HCT116 (cell line): ENCODE data around the gene FOXD4L5.
"Not testable (repeated sequence)": the region's sequence is repeated elsewhere in the genome, so short reads cannot be mapped to it uniquely, and the experiment has no call there.

Experiments
- EZH2phosphoT487 ChIP-seq: fragments of 200-600 bp; IDR thresholded peaks from 2 replicates; pipeline ENCODE4 v1.6.1; 2018; ENCODE audit warnings: antibody characterized with exemption, borderline replicate concordance
- JUND ChIP-seq: IDR thresholded peaks from 2 replicates; pipeline ENCODE4 v1.6.1; 2012
- POLR2A ChIP-seq: IDR thresholded peaks from 2 replicates; pipeline ENCODE4 v1.7.0; 2011; ENCODE audit warnings: borderline replicate concordance; ENCODE audit not compliant: insufficient read depth, insufficient read length; ENCODE audit errors: extremely low read depth
- POLR2AphosphoS5 ChIP-seq: IDR thresholded peaks from 2 replicates; pipeline ENCODE4 v1.6.1; 2011; ENCODE audit warnings: mild to moderate bottlenecking, low read depth, low read length, moderate library complexity
- SRF ChIP-seq: IDR thresholded peaks from 2 replicates; pipeline ENCODE4 v1.6.1; 2012; ENCODE audit warnings: low read depth
- ZNF274 ChIP-seq: fragments of 200-500 bp; sonication (Bioruptor generic); IDR thresholded peaks from 2 replicates; pipeline ENCODE4 v1.6.1; 2014; ENCODE audit warnings: mild to moderate bottlenecking, low read depth, low read length, inconsistent platforms
- TF ChIP-seq, protein P1 (sequence below), 3 experiments: fragments of 200-600 bp in 1 of 3; sonication (generic) in 1 of 3; IDR thresholded peaks in 2 of 3; conservative IDR thresholded peaks in 1 of 3; 2 replicates each; pipeline ENCODE4 v1.5.1; 2012 to 2017; ENCODE audit warnings: low read depth in 2 of 3, low read length in 2 of 3, antibody characterized with exemption in 1 of 3, borderline replicate concordance in 1 of 3, control low read depth in 1 of 3, mild to moderate bottlenecking in 1 of 3, mixed read lengths in 1 of 3, mixed run types in 1 of 3, moderate library complexity in 1 of 3; ENCODE audit not compliant: insufficient read depth in 1 of 3
- TF ChIP-seq, protein P2 (sequence below): IDR thresholded peaks from 2 replicates; pipeline ENCODE4 v1.6.1; 2012

DNA sequence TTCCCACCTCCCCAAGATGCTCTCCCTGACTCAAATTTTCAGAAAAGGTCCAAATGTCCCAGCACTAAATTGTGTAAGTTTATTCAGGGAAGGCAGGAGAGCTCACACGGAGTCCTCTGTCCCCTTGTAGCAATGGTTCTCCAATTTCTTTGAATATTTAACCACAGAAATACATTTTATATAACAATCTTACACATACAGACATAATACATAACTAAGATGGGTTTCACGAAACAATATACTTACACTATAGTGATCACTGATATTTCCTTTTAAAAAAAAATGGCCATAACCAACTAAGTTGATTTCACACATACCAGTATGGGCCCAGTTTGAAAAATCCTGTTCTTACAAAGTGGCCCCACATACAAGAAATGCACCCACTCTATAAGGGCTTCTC lies at the start of gene FOXD4L5:
- not testable (repeated sequence) for TF ChIP-seq EZH2phosphoT487, ZNF274, JUND, POLR2A, POLR2AphosphoS5, SRF
- TF ChIP-seq, protein P1, sequence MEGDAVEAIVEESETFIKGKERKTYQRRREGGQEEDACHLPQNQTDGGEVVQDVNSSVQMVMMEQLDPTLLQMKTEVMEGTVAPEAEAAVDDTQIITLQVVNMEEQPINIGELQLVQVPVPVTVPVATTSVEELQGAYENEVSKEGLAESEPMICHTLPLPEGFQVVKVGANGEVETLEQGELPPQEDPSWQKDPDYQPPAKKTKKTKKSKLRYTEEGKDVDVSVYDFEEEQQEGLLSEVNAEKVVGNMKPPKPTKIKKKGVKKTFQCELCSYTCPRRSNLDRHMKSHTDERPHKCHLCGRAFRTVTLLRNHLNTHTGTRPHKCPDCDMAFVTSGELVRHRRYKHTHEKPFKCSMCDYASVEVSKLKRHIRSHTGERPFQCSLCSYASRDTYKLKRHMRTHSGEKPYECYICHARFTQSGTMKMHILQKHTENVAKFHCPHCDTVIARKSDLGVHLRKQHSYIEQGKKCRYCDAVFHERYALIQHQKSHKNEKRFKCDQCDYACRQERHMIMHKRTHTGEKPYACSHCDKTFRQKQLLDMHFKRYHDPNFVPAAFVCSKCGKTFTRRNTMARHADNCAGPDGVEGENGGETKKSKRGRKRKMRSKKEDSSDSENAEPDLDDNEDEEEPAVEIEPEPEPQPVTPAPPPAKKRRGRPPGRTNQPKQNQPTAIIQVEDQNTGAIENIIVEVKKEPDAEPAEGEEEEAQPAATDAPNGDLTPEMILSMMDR (IDR thresholded peaks at IDR 0.05 in 2 of 3, conservative IDR thresholded peaks at IDR 0.05 in 1 of 3; ENCODE audit: borderline replicate concordance in 1 of 3, insufficient read depth in 1 of 3, low read depth in 2 of 3, low read length in 2 of 3), result not testable (repeated sequence)
- TF ChIP-seq, protein P2, sequence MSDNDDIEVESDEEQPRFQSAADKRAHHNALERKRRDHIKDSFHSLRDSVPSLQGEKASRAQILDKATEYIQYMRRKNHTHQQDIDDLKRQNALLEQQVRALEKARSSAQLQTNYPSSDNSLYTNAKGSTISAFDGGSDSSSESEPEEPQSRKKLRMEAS, result not testable (repeated sequence)
